ENCODE data around the gene ACTR1A.

Gene ACTR1A

DNA sequence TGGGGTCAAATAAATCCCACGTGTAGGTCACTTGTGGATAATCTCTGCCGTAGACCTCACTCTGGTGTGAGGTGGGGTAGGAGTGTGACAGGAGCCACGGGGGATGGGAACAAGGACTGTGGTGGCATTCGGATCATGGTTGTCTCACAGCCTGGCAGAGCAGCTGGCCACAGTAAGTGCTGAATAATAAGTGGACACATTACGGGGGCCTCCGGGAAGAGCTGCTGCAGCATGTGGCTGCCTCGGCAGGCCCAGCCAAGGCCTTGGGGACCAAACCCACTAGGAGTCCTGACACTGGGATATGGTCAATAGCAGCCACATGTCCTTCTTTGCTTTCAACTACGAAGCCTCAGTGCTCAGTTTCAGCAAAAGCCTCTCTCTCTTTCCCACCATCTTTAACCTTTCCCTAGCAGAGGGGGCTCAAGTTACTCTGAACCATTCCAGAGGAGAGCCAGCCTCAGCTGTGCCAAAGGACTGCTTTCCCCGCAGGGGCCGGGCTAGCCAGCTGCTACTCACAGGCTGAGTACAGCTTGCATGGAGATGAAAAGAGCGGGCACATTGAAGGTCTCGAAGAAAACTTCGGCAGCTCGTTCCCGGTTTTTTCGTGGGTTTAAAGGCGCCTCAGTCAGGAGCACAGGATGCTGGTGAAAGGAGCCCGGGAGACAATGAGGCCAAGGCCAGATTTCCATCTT is 17.3 kb downstream of the ACTR1A start:
- DNase-seq (ENCODE audit: low read depth, low spot score) = no peak

DNA sequence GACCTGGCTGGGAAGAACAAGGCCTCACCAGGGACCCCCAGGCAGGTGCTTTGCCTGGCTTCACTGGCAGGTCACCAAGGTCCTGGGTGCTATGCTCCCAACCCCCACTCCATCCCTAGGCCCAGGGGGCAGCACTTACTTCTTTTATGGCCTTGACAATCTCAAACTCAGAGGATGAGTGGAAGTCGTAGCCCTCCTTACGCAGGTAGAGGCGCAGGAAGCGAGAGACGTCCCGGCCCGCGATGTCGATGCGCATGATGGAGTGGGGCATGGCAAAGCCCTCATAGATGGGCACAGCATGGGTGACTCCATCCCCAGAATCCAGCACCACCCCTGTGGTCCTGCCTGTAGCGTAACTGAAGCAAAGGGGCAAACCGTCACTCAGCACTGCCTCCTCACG is 18.5 kb downstream of the ACTR1A start:
- no peak for DNase-seq (ENCODE audit: low read depth, low spot score)

DNA sequence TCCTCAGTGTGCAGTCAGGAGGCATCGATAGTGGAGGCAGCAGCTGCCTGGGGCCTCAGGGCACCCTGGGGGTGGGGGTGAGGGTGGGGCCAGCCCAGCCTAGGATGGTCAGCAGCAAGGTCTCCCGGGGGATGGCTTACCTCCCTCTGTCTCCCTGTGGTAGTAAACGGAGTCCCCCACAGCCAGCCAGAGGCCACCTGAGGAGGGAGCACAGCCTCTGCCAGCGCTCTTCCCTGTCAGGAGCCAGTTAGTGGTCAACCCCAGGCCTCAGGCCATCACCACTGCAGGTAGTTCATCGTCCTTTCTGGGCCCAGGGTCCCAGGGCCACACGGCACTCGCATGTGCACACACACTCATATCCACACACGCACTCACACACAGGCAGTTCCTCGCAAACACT is 22.1 kb downstream of the ACTR1A start:
- no peak for DNase-seq (ENCODE audit: low read depth, low spot score)

DNA sequence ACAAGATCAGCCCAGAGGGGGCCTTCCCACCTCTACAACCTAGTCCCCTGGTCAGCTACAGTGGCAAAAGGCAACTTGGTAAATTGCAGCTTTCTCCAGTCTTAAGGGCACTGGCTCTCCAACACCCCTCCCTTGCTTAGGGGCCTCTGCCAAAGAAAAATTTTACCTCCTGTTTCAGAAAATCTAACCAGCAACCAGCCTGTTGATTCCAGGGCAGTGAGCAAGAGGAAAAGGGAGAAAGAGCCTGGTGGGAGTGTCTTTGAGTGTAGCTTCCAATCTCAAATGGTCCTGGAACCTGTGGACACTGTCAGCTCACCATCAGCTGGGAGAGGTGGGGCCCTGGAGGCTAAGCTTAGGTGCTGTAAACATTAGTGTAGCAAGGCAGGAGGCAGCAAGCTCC is 22.9 kb downstream of the ACTR1A start:
- DNase-seq (ENCODE audit: low read depth, low spot score) = no peak

DNA sequence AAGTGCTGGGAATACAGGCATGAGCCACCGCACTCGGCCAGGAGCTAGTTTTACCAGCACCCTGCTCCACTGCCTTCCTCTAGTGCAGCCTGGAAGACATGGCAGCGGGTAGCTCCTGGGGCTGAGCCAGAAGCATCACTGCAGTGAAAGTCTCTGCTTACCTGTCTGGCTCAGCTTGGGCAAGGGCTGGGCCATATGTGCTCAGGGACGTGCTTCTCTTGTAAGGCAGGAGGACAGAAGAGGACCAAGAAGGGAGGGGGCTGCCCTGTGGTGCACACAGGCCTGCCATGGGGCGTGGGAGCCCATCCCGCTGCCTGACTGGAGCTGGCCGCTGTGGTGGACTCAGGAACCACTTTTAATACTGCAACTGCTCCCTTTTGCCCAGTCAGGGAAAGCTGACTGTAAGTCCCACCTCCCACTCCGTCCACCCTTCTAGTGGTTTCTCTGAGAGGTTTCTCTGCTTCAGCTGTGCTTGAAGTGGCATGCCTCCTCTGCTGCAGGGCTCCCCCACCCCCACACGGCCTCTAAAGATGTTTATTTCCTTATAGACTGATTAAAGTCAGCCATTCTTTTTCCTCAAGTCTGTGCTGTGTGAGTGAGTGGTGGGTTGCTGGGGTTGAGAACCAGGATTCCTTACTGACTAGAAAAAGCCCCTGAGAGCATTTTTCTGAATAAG is 25.9 kb downstream of the ACTR1A start:
- DNase-seq (ENCODE audit: low read depth, low spot score) = no peak

DNA sequence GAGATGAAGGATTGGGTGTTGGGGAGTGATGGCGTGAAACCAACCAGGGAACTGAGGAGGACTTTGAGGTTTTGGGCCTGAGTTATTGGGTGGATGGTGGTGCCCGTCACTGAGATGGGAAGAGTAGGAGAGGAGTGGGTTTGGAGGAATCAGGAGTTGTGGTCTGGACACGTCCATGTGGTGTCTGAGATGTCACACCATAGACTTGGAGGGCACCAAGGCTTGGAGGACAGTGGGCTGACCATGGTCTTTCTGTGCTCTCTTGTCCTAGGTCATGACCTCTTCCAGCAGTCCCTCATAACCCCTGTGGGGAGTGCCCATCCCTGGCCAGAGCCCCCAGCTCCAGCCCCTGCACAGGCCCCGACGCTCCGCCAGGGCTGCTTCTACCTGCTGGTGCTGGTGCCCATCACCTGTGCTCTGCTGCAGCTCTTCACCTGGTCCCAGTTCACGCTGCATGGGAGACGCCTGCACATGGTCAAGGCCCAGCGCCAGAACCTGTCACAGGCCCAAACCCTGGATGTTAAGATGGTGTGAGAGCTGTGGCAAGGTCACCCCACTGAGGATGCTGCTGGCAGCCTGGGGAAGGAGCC is 27.0 kb downstream of the ACTR1A start:
- DNase-seq (ENCODE audit: low read depth, low spot score) = no peak

DNA sequence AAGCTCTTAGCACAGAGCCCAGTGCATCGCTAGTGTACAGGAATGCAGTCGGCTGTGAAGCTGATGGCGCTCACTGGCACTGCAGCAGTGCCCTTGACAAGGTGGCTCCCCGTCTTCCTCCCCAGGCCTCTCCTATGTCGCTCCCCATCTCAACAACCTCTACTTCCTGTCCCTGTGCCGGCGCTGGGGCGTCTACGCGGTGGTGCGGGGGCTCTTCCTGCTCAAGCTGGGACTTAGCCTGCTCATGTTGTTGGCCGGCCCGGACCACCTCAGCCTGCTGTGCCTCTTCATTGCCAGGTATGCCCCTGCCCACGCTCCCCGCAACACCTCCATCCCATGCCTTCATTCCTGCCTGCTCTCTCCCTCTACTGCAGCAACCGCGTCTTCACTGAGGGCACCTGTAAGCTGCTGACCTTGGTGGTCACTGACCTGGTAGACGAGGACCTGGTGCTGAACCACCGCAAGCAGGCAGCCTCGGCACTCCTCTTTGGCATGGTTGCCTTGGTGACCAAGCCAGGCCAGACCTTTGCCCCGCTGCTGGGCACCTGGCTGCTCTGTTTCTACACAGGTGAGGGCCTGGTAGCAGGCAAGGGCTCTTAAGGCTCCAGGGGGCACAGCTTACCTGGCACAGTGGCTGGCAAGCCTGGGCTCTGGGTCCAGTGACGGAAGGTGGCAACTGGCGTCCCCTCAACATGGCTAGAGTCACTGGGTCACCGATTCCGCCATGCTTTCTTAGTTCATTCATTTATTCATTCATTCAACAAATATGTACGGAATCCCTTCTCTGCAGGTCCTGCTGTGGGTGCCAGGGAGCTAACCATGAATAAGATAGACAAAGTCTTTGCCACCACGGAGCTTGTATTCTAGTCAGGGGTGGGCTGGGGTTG is 28.8 kb downstream of the ACTR1A start:
- no peak for DNase-seq (ENCODE audit: low read depth, low spot score)

DNA sequence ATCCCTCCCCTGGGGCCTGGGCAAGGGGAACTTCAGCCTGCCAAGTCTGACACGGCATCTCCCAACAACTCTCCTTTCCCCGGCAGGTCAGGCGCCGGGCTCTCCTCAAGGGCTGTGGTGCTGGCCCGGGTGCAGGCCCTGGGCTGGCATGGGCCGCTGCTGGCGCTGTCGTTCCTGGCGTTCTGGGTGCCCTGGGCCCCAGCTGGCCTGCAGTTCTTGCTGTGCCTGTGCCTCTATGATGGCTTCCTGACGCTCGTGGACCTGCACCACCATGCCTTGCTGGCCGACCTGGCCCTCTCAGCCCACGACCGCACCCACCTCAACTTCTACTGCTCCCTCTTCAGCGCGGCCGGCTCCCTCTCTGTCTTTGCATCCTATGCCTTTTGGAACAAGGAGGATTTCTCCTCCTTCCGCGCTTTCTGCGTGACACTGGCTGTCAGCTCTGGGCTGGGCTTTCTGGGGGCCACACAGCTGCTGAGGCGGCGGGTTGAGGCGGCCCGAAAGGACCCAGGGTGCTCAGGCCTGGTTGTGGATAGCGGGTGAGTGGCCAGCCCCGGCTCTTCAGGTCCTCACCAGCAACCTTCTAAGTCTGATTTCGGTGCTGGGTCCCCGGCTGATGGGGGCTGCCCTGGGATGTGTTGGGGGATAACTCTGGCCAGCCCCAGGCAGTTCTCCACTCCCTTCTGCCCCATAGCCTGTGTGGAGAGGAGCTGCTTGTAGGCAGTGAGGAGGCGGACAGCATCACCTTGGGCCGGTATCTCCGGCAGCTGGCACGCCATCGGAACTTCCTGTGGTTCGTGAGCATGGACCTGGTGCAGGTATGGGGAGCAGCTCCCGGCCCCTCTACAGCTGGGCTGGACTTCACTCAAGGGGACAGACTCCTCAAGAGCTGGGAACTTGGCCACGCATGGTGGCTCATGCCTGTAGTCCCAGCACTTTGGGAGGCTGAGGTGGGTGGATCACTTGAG is 31.6 kb downstream of the ACTR1A start:
- no peak for DNase-seq (ENCODE audit: low read depth, low spot score)

DNA sequence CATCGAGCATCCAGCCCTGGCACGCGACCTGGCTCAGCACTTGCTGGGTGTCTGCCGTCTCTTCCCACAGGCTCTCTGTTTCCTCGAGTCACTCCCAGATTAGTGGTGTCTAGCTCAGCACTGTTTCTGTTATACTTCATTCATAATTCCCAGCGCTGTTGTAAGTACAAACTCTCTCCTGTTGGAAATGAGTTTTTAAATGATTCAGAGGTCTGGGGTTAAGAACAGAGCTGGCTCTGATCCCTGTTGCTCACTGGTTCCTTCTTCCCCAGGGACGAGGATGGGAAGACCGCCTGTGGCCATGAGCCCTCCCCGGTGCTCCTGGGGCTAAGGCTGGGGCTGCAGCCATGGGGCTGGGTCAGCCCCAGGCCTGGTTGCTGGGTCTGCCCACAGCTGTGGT is 33.8 kb downstream of the ACTR1A start:
- no peak for DNase-seq (ENCODE audit: low read depth, low spot score)

DNA sequence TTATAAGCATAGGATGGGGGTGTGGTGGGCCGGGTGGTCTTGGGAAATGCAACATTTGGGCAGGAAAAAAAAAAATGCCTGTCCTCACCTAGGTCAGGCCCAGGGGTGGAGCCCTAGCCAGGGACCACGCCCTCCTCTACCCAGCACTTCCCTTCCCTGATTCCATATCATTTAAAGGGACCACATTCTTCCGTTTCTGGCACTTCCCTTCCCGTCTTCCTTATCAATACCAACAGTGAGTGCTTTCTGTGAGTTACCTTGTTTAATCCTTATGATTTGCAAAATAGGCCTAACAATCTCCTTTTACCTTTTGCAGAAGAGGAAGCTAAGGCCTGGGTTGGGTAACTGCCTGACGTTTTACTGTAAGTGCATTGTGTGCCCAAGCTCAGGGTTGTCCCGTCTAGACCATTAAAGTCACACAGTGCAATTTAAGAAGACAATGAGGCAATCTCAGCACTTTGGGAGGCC is 34.5 kb downstream of the ACTR1A start:
- DNase-seq (ENCODE audit: low read depth, low spot score) = no peak

DNA sequence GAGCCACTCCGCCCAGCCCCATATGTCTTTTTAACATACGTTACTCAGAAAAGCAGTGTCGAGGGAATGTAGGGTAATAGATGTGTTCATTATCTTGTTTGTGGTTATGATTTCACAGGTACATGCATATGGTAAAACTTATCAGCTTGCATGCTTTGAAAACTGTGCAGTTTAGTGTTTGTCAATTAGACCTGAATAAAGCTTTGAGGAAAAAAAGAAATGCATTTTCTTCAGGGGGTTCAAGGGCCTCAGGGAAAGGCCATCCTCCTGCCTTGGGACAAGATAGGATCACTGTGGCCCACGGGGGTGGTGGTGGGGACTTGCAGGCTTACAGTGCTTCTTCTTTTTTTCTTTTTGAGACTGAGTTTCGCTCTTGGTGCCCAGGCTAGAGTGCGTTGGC is 35.2 kb downstream of the ACTR1A start:
- no peak for DNase-seq (ENCODE audit: low read depth, low spot score)

DNA sequence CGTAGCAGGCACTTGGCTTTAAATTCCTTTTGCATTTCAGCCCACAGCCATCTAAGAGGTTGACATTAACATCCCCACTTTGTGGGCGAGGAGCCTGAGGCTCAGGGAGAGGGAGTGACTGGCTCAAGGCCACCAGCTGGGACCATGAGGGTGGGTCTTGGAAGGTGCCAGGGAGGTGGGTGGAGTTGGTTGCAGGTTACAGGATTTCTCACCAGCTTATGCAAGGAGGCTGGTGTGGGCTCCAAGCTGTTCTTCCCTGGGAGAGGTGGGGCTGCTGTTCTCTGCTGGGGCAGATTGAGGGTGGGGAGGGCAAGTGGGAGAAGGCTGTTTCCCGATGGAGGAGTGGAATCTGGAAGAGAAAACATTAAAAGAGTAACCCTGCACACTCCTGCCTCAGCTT is 37.0 kb downstream of the ACTR1A start:
- no peak for DNase-seq (ENCODE audit: low read depth, low spot score)

DNA sequence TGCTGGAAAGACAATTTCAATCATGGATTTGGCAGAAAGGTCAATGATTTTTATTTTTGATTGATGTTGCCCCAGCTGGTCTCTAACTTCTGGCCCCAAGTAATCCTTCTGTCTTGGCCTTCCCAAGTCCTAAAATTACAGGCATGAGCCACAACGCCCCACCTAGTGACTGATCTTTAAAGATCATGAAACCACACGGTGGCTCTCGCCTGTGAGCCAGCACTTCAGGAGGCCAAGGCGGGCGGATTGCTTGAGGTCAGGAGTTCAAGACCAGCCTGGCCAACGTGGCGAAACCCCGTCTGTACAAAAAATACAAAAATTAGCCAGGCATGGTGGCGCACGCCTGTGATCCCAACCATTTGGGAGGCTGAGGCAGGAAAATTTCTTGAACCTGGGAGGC is 38.5 kb downstream of the ACTR1A start:
- no peak for DNase-seq (ENCODE audit: low read depth, low spot score)

DNA sequence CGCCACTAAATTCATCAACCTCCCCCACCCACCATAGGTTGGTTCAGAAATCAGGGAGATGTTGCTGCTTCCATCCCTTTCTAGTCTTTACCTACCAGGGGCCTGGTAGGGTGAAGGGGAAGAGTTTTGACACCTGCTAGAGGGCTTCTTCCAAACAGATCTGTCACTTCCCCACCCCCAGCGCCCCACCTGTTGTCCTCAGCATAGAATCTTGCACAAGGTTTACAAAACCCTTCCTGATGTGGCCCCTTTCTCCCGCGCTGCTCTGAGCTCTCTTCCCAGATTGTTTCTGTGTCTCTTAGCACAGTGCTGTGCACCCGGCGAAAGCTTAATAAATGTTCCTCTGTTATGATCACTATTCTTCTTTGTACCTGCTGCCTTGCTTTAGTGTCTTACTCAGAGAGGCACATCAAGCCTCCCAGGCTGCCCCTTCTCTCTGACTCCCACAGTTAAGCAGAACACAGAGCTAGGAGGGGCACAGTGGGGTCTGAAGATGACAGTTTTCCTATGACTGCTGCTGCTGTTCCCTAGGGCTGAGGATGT is 39.9 kb downstream of the ACTR1A start:
- no peak for DNase-seq (ENCODE audit: low read depth, low spot score)

DNA sequence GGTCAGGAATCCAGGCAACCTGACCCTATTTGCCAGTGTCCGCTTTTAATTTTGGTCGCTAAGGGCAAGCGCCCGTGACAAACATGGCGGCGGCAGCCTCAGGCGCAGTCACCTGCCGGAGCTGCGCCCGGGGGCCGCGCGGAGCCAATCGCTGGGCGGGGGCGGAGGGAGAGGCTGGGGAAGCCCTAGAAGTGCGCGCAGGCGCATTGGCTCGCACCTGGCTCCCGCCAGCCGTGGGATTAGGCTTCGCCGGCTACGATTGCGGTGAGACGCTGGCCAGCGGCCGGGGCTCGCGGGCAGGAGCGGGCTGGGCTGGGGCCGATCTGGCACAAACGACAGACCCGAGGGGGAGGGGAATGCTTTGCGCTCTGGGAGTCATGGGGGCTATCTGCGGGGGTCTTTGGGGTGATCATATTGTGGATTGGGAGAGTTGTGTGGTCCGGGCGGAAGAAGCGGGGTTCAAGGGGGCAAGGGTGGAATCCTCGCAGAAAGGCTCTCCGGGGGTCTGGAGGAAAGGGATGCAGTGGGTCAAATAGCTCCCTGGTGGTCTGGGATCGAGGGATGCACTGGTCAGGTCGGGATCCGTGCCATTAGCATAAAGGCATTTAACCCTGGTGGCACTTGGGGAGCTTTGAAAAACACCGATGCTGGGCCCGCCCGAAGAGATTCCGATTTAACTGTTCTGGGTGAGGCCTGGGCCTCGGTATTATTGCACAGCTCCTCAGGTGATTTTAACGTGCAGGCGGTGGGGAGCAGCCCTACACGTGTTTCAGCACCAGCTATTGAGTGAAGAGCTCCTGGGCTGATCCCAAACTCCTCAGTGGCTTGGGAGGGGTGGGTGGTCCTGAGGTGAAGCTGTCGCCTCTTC is 41.1 kb downstream of the ACTR1A start:
- no peak for DNase-seq (ENCODE audit: low read depth, low spot score)

DNA sequence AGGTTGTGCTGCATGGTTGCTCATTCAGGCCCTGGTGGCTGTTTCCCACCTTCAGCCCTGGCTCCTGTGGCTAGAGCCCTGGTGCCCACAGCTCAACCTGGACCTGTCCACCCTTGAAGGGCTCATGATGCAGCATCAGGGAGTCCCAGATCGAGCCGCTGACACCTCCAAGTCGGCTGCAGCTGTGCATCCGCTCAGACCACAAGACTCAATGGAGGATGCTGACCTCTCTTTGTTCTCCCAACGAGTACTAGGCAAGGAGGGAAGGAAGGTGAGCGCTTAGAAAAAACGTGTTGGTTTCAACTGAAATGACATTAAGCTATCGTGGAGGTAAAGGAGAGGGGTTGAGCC is 41.7 kb downstream of the ACTR1A start:
- DNase-seq (ENCODE audit: low read depth, low spot score) = no peak

DNA sequence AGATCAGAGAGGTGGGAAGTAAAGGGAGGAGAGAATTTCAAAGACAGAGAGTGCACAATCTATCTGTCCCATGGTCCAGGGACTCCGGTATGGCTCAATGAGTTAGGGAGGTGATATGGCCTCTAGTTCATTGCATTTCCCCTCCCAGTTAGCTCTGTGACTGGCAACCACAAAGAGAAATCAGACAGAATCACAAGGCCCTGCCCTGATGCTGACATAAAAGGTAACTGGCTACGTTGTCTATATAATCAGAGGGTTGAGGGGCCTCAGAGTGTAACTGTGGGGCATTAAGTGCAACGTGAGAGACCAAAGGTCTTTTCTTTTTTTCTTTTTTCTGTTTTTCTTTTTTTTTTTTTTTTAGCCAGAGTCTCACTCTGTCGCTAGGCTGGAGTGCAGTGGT is 43.9 kb downstream of the ACTR1A start:
- no peak for DNase-seq (ENCODE audit: low read depth, low spot score)

DNA sequence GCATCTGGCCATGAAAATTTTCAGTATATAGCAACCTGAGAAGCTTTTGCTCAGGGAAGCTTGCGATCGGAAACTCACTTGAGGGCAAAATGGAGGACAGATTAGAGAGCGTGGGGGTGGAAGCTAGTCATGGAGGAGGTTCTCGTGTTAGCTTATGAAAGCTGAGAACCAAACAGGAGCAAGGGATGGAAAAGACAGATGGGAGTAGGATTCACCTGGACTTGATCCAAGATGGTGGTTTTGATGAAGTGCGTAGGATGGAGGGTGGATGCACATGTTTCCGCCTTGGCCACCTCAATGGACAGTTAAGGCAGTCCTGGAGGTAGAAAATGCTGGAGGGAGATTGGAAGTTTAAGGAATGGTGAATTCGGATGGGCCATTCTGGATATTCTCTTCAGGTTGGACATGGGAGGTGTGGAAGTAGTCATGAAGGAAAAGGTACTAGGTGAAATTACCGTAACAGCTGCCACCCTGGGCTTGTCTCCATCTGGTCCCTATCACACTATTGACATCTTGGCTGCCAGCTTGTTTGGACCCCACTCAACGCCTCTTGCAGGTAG is 44.8 kb downstream of the ACTR1A start:
- DNase-seq (ENCODE audit: low read depth, low spot score) = no peak

DNA sequence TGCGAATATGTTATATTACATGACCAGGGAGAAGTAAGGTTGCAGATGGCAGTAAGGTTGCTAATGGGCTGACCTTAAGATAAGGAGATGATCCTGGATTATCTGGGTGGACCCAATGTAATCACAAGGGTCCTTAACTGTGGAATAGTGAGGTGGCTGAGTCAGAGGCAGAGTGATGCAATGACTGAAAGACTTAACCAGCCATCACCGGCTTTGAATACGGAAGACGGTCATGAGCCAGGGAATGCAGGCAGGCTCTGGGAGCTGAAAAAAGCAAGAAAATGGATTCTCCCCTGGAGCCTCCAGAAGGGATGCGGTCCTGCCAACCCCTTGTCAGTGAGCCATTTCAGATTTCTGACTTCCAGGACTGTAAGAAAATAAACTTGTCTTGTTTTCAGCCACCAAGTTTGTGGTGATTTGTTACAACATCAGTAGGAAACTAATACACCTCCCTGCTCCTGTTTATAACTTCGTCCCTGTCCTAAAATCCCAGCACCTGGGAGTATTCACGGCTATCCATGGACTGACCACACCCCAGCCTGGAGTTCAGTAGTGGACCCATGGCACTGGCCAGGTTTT is 46.5 kb downstream of the ACTR1A start:
- no peak for DNase-seq (ENCODE audit: low read depth, low spot score)

All from iPS DF 19.7 (cell line).